Colonic mucosa (tissue), 4 donors: ENCODE measurements around the gene ASCC1. TPM values are rescaled to one million over a fixed set of nuclear protein-coding genes. Genes with fewer than 3 reads are reported as not detected.
A peak's percentile ranks its signal among the peaks of the same experiment; 100 is the strongest.

Experiments
- DNase-seq: peaks from one replicate; pipeline ENCODE4 v3.0.0-alpha.2; 2020
- H3K27ac ChIP-seq: fragments of 200-600 bp; one replicate; pipeline ENCODE4 v1.8.0; 2021
- H3K27me3 ChIP-seq: fragments of 200-600 bp; one replicate; pipeline ENCODE4 v1.8.0; 2021
- H3K36me3 ChIP-seq: fragments of 200-600 bp; one replicate; pipeline ENCODE4 v1.8.0; 2021
- H3K4me1 ChIP-seq: fragments of 200-600 bp; one replicate; pipeline ENCODE4 v1.8.0; 2021; ENCODE audit warnings: mild to moderate bottlenecking
- H3K4me3 ChIP-seq: fragments of 200-600 bp; one replicate; pipeline ENCODE4 v1.8.0; 2021
- H3K9ac ChIP-seq, 2 donors: one replicate each; pipeline ENCODE4 v1.7.0; 2013; ENCODE audit warnings: control low read depth in 2 of 2, low read depth in 2 of 2, low read length in 2 of 2
- H3K9me3 ChIP-seq: fragments of 200-600 bp; one replicate; pipeline ENCODE4 v1.8.0; 2021
- intact Hi-C: fragments of 100-400 bp; cut with DNase I; formaldehyde crosslinking; loops from one replicate; pipeline ENCODE4 v1.14.1; 2022
- total RNA-seq, 2 donors: library from RNA; stranded (reverse); fragmentation: NEBNext Ultra II Directional in 1 of 2; extraction: Animal tissue kit (Norgen Biotek cat#: 25700) in 1 of 2; gene quantifications; one replicate each; pipeline ENCODE4 v1.2.1, GENCODE V29; 2021
- TF ChIP-seq, protein P1 (sequence below): fragments of 200-600 bp; IDR thresholded peaks from one replicate; pipeline ENCODE4 v1.8.0; 2022; ENCODE audit warnings: antibody characterized with exemption, mild to moderate bottlenecking
- donor health status: healthy.
- donor health status: DM: no; HTN: no; CAD: no.
- donor health status: DM: no; HTN: no; CAD: no.

Gene ASCC1
- total RNA-seq, 2 donors from 2014 or later = 16.2 to 19.2 TPM

DNA sequence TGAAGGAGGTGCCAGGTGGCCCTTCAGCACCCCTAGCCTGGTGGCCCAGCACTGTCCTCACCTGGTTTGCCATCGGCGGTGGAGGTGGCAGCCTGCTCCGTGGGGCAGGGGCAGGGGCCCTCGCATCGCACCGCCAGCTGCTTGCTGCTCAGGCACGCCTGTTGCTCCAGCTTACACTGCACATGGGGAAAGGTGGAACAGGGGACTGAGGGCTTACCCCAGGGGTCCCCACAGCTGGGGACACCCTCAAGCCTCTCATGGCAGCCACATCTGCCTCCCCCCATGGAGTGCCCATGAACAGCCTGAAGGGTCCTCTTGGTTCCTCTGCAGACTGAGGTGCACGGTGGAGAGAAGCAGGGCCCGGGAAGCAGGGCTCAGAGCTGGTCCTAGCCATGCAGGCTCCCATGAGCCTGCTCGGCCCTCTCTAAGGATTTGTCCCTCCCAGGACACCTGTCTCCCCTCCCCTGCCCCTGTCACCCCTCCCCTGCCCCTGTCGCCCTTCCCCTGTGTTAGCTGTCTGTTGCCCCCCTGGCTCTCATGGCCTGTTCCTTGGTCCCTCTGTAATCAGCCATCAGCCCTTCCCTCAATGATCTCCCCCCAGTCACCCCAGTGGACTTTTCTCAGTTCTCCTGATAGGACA lies 147.8 kb downstream of the ASCC1 start:
- H3K9ac ChIP-seq = no peak overlapping the region
- peaks cover 4% of the 10 kb centered on the region for H3K4me1 ChIP-seq
- no peak overlapping the region for H3K27ac ChIP-seq
- DNase-seq = no peak
- TF ChIP-seq, protein P1, sequence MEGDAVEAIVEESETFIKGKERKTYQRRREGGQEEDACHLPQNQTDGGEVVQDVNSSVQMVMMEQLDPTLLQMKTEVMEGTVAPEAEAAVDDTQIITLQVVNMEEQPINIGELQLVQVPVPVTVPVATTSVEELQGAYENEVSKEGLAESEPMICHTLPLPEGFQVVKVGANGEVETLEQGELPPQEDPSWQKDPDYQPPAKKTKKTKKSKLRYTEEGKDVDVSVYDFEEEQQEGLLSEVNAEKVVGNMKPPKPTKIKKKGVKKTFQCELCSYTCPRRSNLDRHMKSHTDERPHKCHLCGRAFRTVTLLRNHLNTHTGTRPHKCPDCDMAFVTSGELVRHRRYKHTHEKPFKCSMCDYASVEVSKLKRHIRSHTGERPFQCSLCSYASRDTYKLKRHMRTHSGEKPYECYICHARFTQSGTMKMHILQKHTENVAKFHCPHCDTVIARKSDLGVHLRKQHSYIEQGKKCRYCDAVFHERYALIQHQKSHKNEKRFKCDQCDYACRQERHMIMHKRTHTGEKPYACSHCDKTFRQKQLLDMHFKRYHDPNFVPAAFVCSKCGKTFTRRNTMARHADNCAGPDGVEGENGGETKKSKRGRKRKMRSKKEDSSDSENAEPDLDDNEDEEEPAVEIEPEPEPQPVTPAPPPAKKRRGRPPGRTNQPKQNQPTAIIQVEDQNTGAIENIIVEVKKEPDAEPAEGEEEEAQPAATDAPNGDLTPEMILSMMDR = no peak
- H3K36me3 ChIP-seq = no peaks in the 10 kb centered on the region
- intact Hi-C loops = no loop called here
- no peaks in the 10 kb centered on the region for H3K27me3 ChIP-seq
- no peaks in the 10 kb centered on the region for H3K9me3 ChIP-seq
- H3K4me3 ChIP-seq = no peak overlapping the region

DNA sequence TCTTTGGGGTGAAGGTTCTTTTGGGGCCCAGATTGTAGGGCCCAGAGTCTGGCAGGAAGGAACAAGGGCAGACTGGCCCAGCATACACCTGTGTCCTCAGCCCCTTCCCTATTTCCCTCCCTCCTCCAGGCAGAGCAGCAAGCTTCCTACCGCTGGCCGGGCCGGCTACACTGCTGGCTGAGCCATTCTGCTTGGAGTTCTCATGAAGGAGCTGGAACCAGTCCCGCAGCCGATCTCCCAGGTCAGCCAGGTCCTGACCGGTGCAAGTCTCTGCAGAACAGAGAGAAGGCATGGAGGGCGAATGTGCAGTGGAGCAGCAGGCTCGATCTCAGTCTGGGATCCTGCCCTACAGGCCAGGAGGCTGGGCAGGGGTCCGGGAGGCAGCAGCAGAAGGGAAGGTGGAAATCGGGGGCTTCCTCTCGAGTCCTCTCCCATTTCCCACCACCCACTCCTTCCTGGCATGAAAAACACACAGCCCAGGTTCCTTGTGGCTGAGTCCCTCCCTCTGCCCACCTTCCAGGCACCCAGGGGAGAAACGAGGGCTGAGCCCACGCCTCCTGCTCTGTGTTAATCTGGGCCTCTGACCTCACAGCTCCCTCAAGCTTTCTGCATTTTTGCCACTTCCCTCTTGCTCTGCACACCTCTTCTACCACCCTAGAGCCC lies 148.5 kb downstream of the ASCC1 start:
- no peak for DNase-seq
- H3K9ac ChIP-seq = no peak overlapping the region
- H3K9me3 ChIP-seq = no peaks in the 10 kb centered on the region
- intact Hi-C loops = no loop called here
- H3K36me3 ChIP-seq = no peaks in the 10 kb centered on the region
- no peaks in the 10 kb centered on the region for H3K27me3 ChIP-seq
- H3K27ac ChIP-seq = no peak overlapping the region
- TF ChIP-seq, protein P1 = no peak
- no peak overlapping the region for H3K4me3 ChIP-seq
- peaks cover 4% of the 10 kb centered on the region for H3K4me1 ChIP-seq

DNA sequence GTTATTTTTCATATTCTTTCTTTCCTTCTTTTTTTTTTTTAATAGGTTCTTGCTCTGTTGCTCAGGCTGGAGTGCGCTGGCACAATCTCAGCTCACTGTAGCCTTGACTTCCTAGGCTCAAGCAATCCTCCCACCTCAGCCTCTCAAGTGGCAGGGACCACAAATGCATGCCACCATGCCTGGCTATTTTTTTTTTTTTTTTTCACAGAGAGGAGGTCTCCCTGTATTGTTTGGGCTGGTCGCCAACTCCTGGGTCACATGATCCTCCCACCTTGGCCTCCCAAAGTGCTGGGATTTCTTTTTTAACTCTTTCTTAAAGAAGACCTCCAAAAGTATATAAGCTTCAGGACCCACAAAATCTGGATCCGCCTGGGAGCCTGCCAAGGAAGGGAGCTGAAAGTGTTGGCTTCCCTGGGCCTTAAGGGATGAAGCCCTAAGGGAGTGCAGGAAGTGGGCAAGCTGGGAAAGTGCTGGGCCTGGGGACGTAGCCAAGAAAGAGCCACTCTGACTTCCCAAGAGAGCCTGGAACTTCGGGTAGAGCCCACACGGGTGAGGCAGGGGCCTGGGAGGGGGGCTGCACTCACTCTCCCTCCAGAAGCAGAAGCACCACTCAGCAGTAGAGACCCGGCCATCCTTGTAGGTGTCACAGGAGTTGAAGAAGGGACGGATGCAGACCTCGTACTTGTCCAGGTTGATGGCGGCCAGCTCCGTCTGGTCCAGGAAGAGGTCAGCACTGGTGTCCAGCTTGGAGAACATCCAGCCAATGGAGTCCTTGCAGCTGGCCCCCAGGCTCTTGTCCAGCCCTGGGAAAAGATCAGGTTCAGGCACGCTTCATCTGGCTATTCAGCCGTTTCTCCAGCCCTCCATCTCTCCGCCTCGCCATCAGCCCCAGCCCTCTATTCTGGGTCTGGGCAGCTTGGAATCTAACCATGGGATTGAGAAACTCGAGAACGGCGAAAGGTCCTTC lies 149.5 kb downstream of the ASCC1 start:
- DNase-seq = no peak
- Histone ChIP-seq H3K27ac (no peak overlapping the region), H3K4me1 (peaks cover 4% of the 10 kb centered on the region), H3K9me3 (no peaks in the 10 kb centered on the region), H3K4me3 (no peak overlapping the region), H3K9ac (no peak overlapping the region), H3K27me3 (no peaks in the 10 kb centered on the region), H3K36me3 (no peaks in the 10 kb centered on the region)
- TF ChIP-seq, protein P1 = no peak
- intact Hi-C loops = no loop called here

DNA sequence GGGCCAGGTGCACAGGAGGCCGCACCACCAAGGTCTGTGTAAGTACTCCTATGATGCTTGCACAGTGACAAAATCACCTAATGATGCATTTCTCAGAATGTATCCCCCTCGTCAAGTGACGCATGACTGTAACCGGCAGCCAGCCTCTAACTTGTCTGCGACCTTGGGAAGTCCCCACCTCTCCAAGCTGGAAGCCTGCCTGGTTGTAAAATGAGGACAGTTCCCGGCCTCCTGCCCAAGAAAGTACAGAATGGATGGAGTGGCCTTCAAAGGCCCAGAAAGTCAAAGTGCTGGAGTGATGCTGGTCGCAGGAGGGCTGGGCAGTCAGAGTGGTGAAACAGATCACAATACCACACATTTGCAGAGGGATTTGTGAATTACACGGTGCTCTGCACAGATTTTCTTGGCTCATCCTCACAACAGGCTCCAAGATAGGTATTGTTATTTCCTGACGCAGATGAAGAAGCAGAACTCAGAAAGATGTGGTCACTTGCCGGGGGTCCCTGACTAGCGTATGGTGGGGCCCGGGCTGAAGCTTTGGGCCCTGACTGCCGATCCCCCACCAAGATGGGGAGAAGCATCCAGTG lies 150.5 kb downstream of the ASCC1 start:
- TF ChIP-seq, protein P1 = no peak
- Histone ChIP-seq H3K27ac (no peak overlapping the region), H3K9me3 (no peaks in the 10 kb centered on the region), H3K4me1 (peaks cover 4% of the 10 kb centered on the region), H3K9ac (no peak overlapping the region), H3K36me3 (no peaks in the 10 kb centered on the region), H3K4me3 (no peak overlapping the region), H3K27me3 (no peaks in the 10 kb centered on the region)
- intact Hi-C loops = no loop called here
- DNase-seq = peak; percentile 34
